ENCODE results near the gene OR2M4. TPM values are rescaled to one million over a fixed set of nuclear protein-coding genes. Genes with fewer than 3 reads are reported as not detected.

Gene OR2M4
- not detected for total RNA-seq
- not detected for polyA plus RNA-seq
- long read RNA-seq, donor 1, result 0 reads
- long read RNA-seq, donor 2, result 0 reads
- long read RNA-seq, donor 3, result 0 reads

GRCh38 chr1:248231117-248231516 lies at the start of gene OR2M4:
TSS of gene OR2M4 (plus strand) at chr1:248231417. CDS start at chr1:248238929, 7,512 bp downstream.
- Histone ChIP-seq H3K27me3 (no peaks in the 10 kb centered on the region), H3K9me3 (peaks cover 0 to 18% (median 0%) of the 10 kb centered on the region in 12 donors), H3K36me3 (no peaks in the 10 kb centered on the region), H3K4me3 (no peak within 1 kb of the TSS), H3K4me1 (no peaks in the 10 kb centered on the region), H3K27ac (no peak within 1 kb of the TSS)
- no peak for DNase-seq
- 61 to 76% (median 65%) methylated on average over 2 of the region's 2 CpGs for WGBS, 4 donors
- TF ChIP-seq POLR2A (IDR thresholded peaks at IDR 0.05), result no peak
- no peak for TF ChIP-seq CTCF (IDR thresholded peaks at IDR 0.05)
- ATAC-seq, result no peak
- intact Hi-C loops (cut with DNase I), result no loop called here

GRCh38 chr1:248183996-248184395 lies 47.2 kb upstream of the OR2M4 start:
- no peak for TF ChIP-seq CTCF (IDR thresholded peaks at IDR 0.05)
- no peak for TF ChIP-seq POLR2A (IDR thresholded peaks at IDR 0.05)
- Histone ChIP-seq H3K4me3 (no peak overlapping the region), H3K9me3 (peaks cover 0 to 11% (median 2%) of the 10 kb centered on the region in 12 donors), H3K4me1 (no peaks in the 10 kb centered on the region), H3K36me3 (no peaks in the 10 kb centered on the region), H3K27me3 (no peaks in the 10 kb centered on the region), H3K27ac (no peak overlapping the region)
- 60 to 72% (median 65%) methylated on average over 7 of the region's 7 CpGs for WGBS, 4 donors
- no peak for DNase-seq
- no peak for ATAC-seq
- intact Hi-C loops (cut with DNase I), result no loop called here

- DNase-seq, result no peak
- Histone ChIP-seq H3K27me3 (no peaks in the 10 kb centered on the region), H3K4me3 (no peak overlapping the region), H3K36me3 (no peaks in the 10 kb centered on the region), H3K27ac (no peak overlapping the region), H3K9me3 (peaks cover 0 to 11% (median 1%) of the 10 kb centered on the region in 12 donors), H3K4me1 (no peaks in the 10 kb centered on the region)
- TF ChIP-seq POLR2A (IDR thresholded peaks at IDR 0.05) (no peak), CTCF (IDR thresholded peaks at IDR 0.05) (no peak)
- intact Hi-C loops (cut with DNase I), result no loop called here
- no peak for ATAC-seq
- 61 to 69% (median 64%) methylated on average over 3 of the region's 3 CpGs for WGBS, 4 donors
These were observed 43.9 kb upstream of the OR2M4 start for GRCh38 chr1:248187363-248187762.

DNA sequence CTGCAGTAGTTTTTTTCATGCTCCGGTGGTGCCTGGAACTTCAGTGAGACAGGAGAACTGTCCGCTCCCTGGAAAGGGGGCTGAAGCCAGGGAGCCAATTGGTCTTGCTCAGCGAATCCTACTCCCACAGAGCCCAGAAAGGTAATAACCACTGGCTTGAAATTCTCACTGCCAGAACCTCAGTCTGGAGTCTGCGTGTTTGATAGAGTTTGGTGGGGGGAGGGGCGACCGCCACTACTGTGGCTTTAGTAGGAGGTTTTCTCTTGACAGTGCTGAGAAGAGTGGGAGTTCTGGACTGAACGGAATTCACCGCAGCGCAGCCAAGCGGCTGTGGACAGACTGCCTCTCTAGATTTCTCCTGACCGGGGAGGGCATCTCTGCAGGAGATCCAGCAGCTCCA lies 42.2 kb upstream of the OR2M4 start:
- TF ChIP-seq CTCF (IDR thresholded peaks at IDR 0.05), result no peak
- Histone ChIP-seq H3K36me3 (no peaks in the 10 kb centered on the region), H3K4me1 (no peaks in the 10 kb centered on the region), H3K27ac (no peak overlapping the region), H3K9me3 (peaks cover 0 to 12% (median 2%) of the 10 kb centered on the region in 12 donors), H3K4me3 (no peak overlapping the region), H3K27me3 (no peaks in the 10 kb centered on the region)
- intact Hi-C loops (cut with DNase I), result no loop called here
- 47 to 73% (median 54%) methylated on average over 7 to 11 of the region's 11 CpGs for WGBS, 4 donors
- ATAC-seq, result no peak
- DNase-seq, result no peak
